ENCODE measurements around the gene SCUBE1. TPM values are rescaled to one million over a fixed set of nuclear protein-coding genes. Genes with fewer than 3 reads are reported as not detected.

Gene SCUBE1
- total RNA-seq, 5 donors from 2014 or later (not counting 1 experiment from before 2014, with no cell fraction given), result 0.03 to 0.10 TPM; not detected in 3

- Mint-ChIP-seq H3K4me1 (peaks cover 10 to 16% (median 11%) of the 10 kb centered on the region in 3 donors), H3K27ac (no peak overlapping the region), H3K27me3 (no peaks in the 10 kb centered on the region), H3K9me3 (no peaks in the 10 kb centered on the region), H3K36me3 (no peaks in the 10 kb centered on the region), H3K4me3 (no peak overlapping the region)
- 86% methylated on average over 17 of the region's 22 CpGs for WGBS (ENCODE audit: insufficient coverage)
- POLR2A ChIA-PET, result no interaction called here
- H3K4me3 ChIP-seq (ENCODE audit: control insufficient read depth in 1 of 2, extremely low read depth in 1 of 2, low read length in 1 of 2), result no peak overlapping the region
- no peak for ATAC-seq (replicated peaks in 1 of 4)
- no peaks in the 10 kb centered on the region for H3K36me3 ChIP-seq (ENCODE audit: control insufficient read depth in 2 of 2, extremely low read depth in 1 of 2, insufficient read depth in 1 of 2, low read length in 1 of 2)
- H3K9me3 ChIP-seq, result no peaks in the 10 kb centered on the region
- peaks cover 0 to 21% of the 10 kb centered on the region in 2 experiments for H3K4me1 ChIP-seq (ENCODE audit: control insufficient read depth in 1 of 2, extremely low read depth in 1 of 2, insufficient read depth in 2 of 2, low read length in 2 of 2)
- no peak overlapping the region for H3K27ac ChIP-seq (ENCODE audit: low read length)
- H3K27me3 ChIP-seq (replicated peaks in 1 of 2; ENCODE audit: control insufficient read depth in 2 of 2, extremely low read depth in 1 of 2, insufficient read depth in 2 of 2, low read length in 1 of 2), result peaks cover 0 to 17% of the 10 kb centered on the region in 2 experiments
- CTCF ChIA-PET, result no interaction called here
- DNase-seq, result no peak
Observed at GRCh38 chr22:43209971-43210370, 133.2 kb downstream of the SCUBE1 start.

DNA sequence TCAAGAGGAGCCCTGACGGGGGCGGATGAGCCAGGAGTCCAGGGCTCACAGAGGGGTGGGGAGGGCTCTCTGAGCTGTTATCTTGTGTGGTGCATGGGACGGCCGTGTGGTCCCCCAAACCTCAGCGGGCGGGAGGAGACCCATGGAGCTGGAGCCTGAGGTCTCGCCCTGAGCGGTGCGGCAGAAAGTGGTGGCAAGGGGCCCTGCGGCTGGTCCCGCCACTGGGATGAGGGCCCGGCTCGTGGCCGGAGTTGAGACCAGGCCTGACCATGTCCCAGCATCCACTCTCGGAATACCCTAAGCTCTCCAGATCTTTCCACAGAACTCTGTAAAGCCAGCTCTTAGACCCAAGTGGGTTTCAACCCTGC is 133.7 kb downstream of the SCUBE1 start:
- DNase-seq (no peak), ATAC-seq (replicated peaks in 1 of 4) (no peak)
- H3K9me3 Mint-ChIP-seq, result no peaks in the 10 kb centered on the region
- no peaks in the 10 kb centered on the region for H3K36me3 Mint-ChIP-seq
- no peaks in the 10 kb centered on the region for H3K27me3 Mint-ChIP-seq
- peaks cover 0 to 17% of the 10 kb centered on the region in 2 experiments for H3K27me3 ChIP-seq (replicated peaks in 1 of 2; ENCODE audit: control insufficient read depth in 2 of 2, extremely low read depth in 1 of 2, insufficient read depth in 2 of 2, low read length in 1 of 2)
- peaks cover 0 to 23% of the 10 kb centered on the region in 2 experiments for H3K4me1 ChIP-seq (ENCODE audit: control insufficient read depth in 1 of 2, extremely low read depth in 1 of 2, insufficient read depth in 2 of 2, low read length in 2 of 2)
- POLR2A ChIA-PET, result no interaction called here
- no peak overlapping the region for H3K27ac ChIP-seq (ENCODE audit: low read length)
- H3K4me3 ChIP-seq (ENCODE audit: control insufficient read depth in 1 of 2, extremely low read depth in 1 of 2, low read length in 1 of 2), result no peak overlapping the region
- H3K4me1 Mint-ChIP-seq, result peaks cover 10 to 16% (median 11%) of the 10 kb centered on the region in 3 donors
- H3K27ac Mint-ChIP-seq, result no peak overlapping the region
- H3K36me3 ChIP-seq (ENCODE audit: control insufficient read depth in 2 of 2, extremely low read depth in 1 of 2, insufficient read depth in 1 of 2, low read length in 1 of 2), result no peaks in the 10 kb centered on the region
- H3K9me3 ChIP-seq, result no peaks in the 10 kb centered on the region
- CTCF ChIA-PET, result no interaction called here
- no peak overlapping the region for H3K4me3 Mint-ChIP-seq
- WGBS (ENCODE audit: insufficient coverage), result 88% methylated on average over 12 of the region's 15 CpGs

- H3K27ac ChIP-seq (ENCODE audit: low read length), result no peak overlapping the region
- POLR2A ChIA-PET, result no interaction called here
- WGBS (ENCODE audit: insufficient coverage), result 88% methylated on average over 25 of the region's 26 CpGs
- ATAC-seq (replicated peaks in 1 of 4) (no peak), DNase-seq (no peak)
- Mint-ChIP-seq H3K27me3 (no peaks in the 10 kb centered on the region), H3K27ac (no peak overlapping the region), H3K9me3 (no peaks in the 10 kb centered on the region), H3K4me3 (no peak overlapping the region), H3K4me1 (peaks cover 10 to 16% (median 11%) of the 10 kb centered on the region in 3 donors), H3K36me3 (no peaks in the 10 kb centered on the region)
- no peaks in the 10 kb centered on the region for H3K36me3 ChIP-seq (ENCODE audit: control insufficient read depth in 2 of 2, extremely low read depth in 1 of 2, insufficient read depth in 1 of 2, low read length in 1 of 2)
- CTCF ChIA-PET, result no interaction called here
- H3K27me3 ChIP-seq (replicated peaks in 1 of 2; ENCODE audit: control insufficient read depth in 2 of 2, extremely low read depth in 1 of 2, insufficient read depth in 2 of 2, low read length in 1 of 2), result peaks cover 0 to 17% of the 10 kb centered on the region in 2 experiments
- no peaks in the 10 kb centered on the region for H3K9me3 ChIP-seq
- no peak overlapping the region for H3K4me3 ChIP-seq (ENCODE audit: control insufficient read depth in 1 of 2, extremely low read depth in 1 of 2, low read length in 1 of 2)
- peaks cover 0 to 23% of the 10 kb centered on the region in 2 experiments for H3K4me1 ChIP-seq (ENCODE audit: control insufficient read depth in 1 of 2, extremely low read depth in 1 of 2, insufficient read depth in 2 of 2, low read length in 2 of 2)
Observed at GRCh38 chr22:43208703-43209522, 134.3 kb downstream of the SCUBE1 start.

- ChIA-PET POLR2A (no interaction called here), CTCF (no interaction called here)
- Histone ChIP-seq H3K4me3 (ENCODE audit: control insufficient read depth in 1 of 2, extremely low read depth in 1 of 2, low read length in 1 of 2) (no peak overlapping the region), H3K4me1 (ENCODE audit: control insufficient read depth in 1 of 2, extremely low read depth in 1 of 2, insufficient read depth in 2 of 2, low read length in 2 of 2) (peaks cover 0 to 23% of the 10 kb centered on the region in 2 experiments), H3K27ac (ENCODE audit: low read length) (no peak overlapping the region), H3K27me3 (replicated peaks in 1 of 2; ENCODE audit: control insufficient read depth in 2 of 2, extremely low read depth in 1 of 2, insufficient read depth in 2 of 2, low read length in 1 of 2) (peaks cover 0 to 15% of the 10 kb centered on the region in 2 experiments), H3K36me3 (ENCODE audit: control insufficient read depth in 2 of 2, extremely low read depth in 1 of 2, insufficient read depth in 1 of 2, low read length in 1 of 2) (no peaks in the 10 kb centered on the region), H3K9me3 (no peaks in the 10 kb centered on the region)
- Mint-ChIP-seq H3K4me3 (peak overlapping the region in 1 of 3 donors; percentile 50), H3K27me3 (no peaks in the 10 kb centered on the region), H3K4me1 (peaks cover 10 to 16% (median 11%) of the 10 kb centered on the region in 3 donors), H3K27ac (no peak overlapping the region), H3K36me3 (no peaks in the 10 kb centered on the region), H3K9me3 (no peaks in the 10 kb centered on the region)
- no peak for DNase-seq
- ATAC-seq (replicated peaks in 1 of 4), result no peak
- 88% methylated on average over 20 of the region's 26 CpGs for WGBS (ENCODE audit: insufficient coverage)
Observed at GRCh38 chr22:43207849-43208702, 135.1 kb downstream of the SCUBE1 start.

DNA sequence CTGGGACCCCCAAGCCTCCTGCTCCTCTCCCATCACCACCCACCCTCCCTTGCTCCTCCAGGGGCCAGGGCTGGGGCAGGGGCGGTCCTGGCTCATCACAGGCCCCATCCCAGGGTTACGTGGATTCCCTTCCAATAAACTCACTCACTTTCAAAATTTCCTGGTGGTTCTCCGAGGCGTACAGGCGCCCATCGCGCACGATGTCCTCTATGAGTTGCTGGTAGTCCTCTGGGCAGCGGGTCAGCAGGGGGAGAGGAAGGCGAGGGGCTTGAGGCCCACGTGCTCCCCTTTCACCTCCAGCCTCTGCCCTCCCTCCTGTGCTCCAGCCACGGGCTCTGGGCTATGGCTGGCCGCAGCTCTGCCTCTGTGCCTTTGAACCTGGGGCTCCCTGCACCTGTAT is 135.8 kb downstream of the SCUBE1 start:
- ChIA-PET CTCF (no interaction called here), POLR2A (no interaction called here)
- Histone ChIP-seq H3K36me3 (ENCODE audit: control insufficient read depth in 2 of 2, extremely low read depth in 1 of 2, insufficient read depth in 1 of 2, low read length in 1 of 2) (no peaks in the 10 kb centered on the region), H3K9me3 (no peaks in the 10 kb centered on the region), H3K4me3 (ENCODE audit: control insufficient read depth in 1 of 2, extremely low read depth in 1 of 2, low read length in 1 of 2) (no peak overlapping the region), H3K27ac (ENCODE audit: low read length) (no peak overlapping the region), H3K27me3 (replicated peaks in 1 of 2; ENCODE audit: control insufficient read depth in 2 of 2, extremely low read depth in 1 of 2, insufficient read depth in 2 of 2, low read length in 1 of 2) (peaks cover 0 to 8% of the 10 kb centered on the region in 2 experiments), H3K4me1 (ENCODE audit: control insufficient read depth in 1 of 2, extremely low read depth in 1 of 2, insufficient read depth in 2 of 2, low read length in 2 of 2) (peaks cover 0 to 23% of the 10 kb centered on the region in 2 experiments)
- Mint-ChIP-seq H3K9me3 (no peaks in the 10 kb centered on the region), H3K4me1 (peaks cover 10 to 16% (median 11%) of the 10 kb centered on the region in 3 donors), H3K27ac (no peak overlapping the region), H3K36me3 (no peaks in the 10 kb centered on the region), H3K27me3 (no peaks in the 10 kb centered on the region), H3K4me3 (peak overlapping the region in 1 of 3 donors; percentile 50)
- DNase-seq (no peak), ATAC-seq (replicated peaks in 1 of 4) (no peak)
- WGBS (ENCODE audit: insufficient coverage), result 85% methylated on average over 8 of the region's 13 CpGs

- Mint-ChIP-seq H3K27ac (no peak overlapping the region), H3K9me3 (no peaks in the 10 kb centered on the region), H3K4me3 (peak overlapping the region in 1 of 3 donors; percentile 23), H3K4me1 (peaks cover 10 to 16% (median 11%) of the 10 kb centered on the region in 3 donors), H3K27me3 (no peaks in the 10 kb centered on the region), H3K36me3 (no peaks in the 10 kb centered on the region)
- ATAC-seq (replicated peaks in 1 of 4) (peak in 1 of 4 experiments; percentile 8), DNase-seq (no peak)
- H3K36me3 ChIP-seq (ENCODE audit: control insufficient read depth in 2 of 2, extremely low read depth in 1 of 2, insufficient read depth in 1 of 2, low read length in 1 of 2), result no peaks in the 10 kb centered on the region
- peaks cover 0 to 8% of the 10 kb centered on the region in 2 experiments for H3K27me3 ChIP-seq (replicated peaks in 1 of 2; ENCODE audit: control insufficient read depth in 2 of 2, extremely low read depth in 1 of 2, insufficient read depth in 2 of 2, low read length in 1 of 2)
- no peaks in the 10 kb centered on the region for H3K9me3 ChIP-seq
- POLR2A ChIA-PET, result no interaction called here
- H3K4me3 ChIP-seq (ENCODE audit: control insufficient read depth in 1 of 2, extremely low read depth in 1 of 2, low read length in 1 of 2), result no peak overlapping the region
- H3K27ac ChIP-seq (ENCODE audit: low read length), result peak overlapping the region; percentile 39
- CTCF ChIA-PET, result no interaction called here
- H3K4me1 ChIP-seq (ENCODE audit: control insufficient read depth in 1 of 2, extremely low read depth in 1 of 2, insufficient read depth in 2 of 2, low read length in 2 of 2), result peaks cover 0 to 23% of the 10 kb centered on the region in 2 experiments
- 62% methylated on average over 20 of the region's 23 CpGs for WGBS (ENCODE audit: insufficient coverage)
Observed at GRCh38 chr22:43206509-43207161, 136.5 kb downstream of the SCUBE1 start.

All from T-cell (primary cell).